M059J (cell line): ENCODE data around the gene GPR155. TPM values are rescaled to one million over a fixed set of nuclear protein-coding genes. Genes with fewer than 3 reads are reported as not detected.

Experiments
- DNase-seq: peaks from one replicate; pipeline ENCODE4 v3.0.0-alpha.2; 2012; ENCODE audit warnings: low read depth
- total RNA-seq: library from RNA; depleted of rRNA; stranded (reverse); fragments of >200 nt; shearing (Covaris generic); gene quantifications from 2 replicates; pipeline ENCODE4 v1.2.3, GENCODE V29; 2014; rRNA removed

Gene GPR155
- total RNA-seq = 1.6 and 2.5 TPM in 2 replicates

- DNase-seq = peak; percentile 42
These were observed at the start of gene GPR155 for GRCh38 chr2:174486563-174487107. GPR155 (minus strand) TSS chr2:174487029; CDS start chr2:174481956, 5,073 bp downstream.

- no peak for DNase-seq
These were observed 49.2 kb upstream of the GPR155 start for GRCh38 chr2:174535757-174536703.

- no peak for DNase-seq
These were observed 48.3 kb upstream of the GPR155 start for GRCh38 chr2:174535083-174535482.

GRCh38 chr2:174529916-174530315, 43.1 kb upstream of the GPR155 start:
- no peak for DNase-seq

GRCh38 chr2:174527959-174528358, 41.1 kb upstream of the GPR155 start:
- DNase-seq = no peak

GRCh38 chr2:174527101-174527721, 40.4 kb upstream of the GPR155 start:
- no peak for DNase-seq

GRCh38 chr2:174524527-174524926, 37.7 kb upstream of the GPR155 start:
- no peak for DNase-seq

GRCh38 chr2:174522553-174522952, 35.7 kb upstream of the GPR155 start:
- no peak for DNase-seq

- DNase-seq = no peak
These were observed 31.6 kb upstream of the GPR155 start for GRCh38 chr2:174518395-174518794.

- DNase-seq = no peak
These were observed 29.9 kb upstream of the GPR155 start for GRCh38 chr2:174516501-174517378.

- no peak for DNase-seq
These were observed 25.5 kb upstream of the GPR155 start for GRCh38 chr2:174512345-174512744.

GRCh38 chr2:174511580-174512260, 24.9 kb upstream of the GPR155 start:
- no peak for DNase-seq

GRCh38 chr2:174510583-174511189, 23.9 kb upstream of the GPR155 start:
- DNase-seq = peak; percentile 32

- DNase-seq = no peak
These were observed 16.5 kb upstream of the GPR155 start for GRCh38 chr2:174503161-174503809.

- no peak for DNase-seq
These were observed 12.5 kb upstream of the GPR155 start for GRCh38 chr2:174499371-174499770.

- DNase-seq = no peak
These were observed 8.7 kb upstream of the GPR155 start for GRCh38 chr2:174495365-174496012.

- DNase-seq = no peak
These were observed 6.9 kb upstream of the GPR155 start for GRCh38 chr2:174493549-174494331.

GRCh38 chr2:174492963-174493431, 6.2 kb upstream of the GPR155 start:
- no peak for DNase-seq

- no peak for DNase-seq
These were observed 5.1 kb upstream of the GPR155 start for GRCh38 chr2:174491947-174492346.
